ENCODE measurements around the gene SORCS2.
"Not testable (repeated sequence)": the region's sequence is repeated elsewhere in the genome, so short reads cannot be mapped to it uniquely, and the experiment has no call there.

The SORCS2 gene

GRCh38 chr4:7571701-7572100, 379.4 kb downstream of the SORCS2 start:
- TF ChIP-seq JUND (IDR thresholded peaks at IDR 0.05; ENCODE audit: low read depth): no peak
- DNase-seq (ENCODE audit: low read depth in 1 of 2, low spot score in 1 of 2): no peak
- in situ Hi-C loops (cut with HindIII; ENCODE audit: low pct_unique_long_range_greater_than_20kb, low sequenced_read_pairs): no loop called here

GRCh38 chr4:7572894-7573293, 380.6 kb downstream of the SORCS2 start:
- in situ Hi-C loops (cut with HindIII; ENCODE audit: low pct_unique_long_range_greater_than_20kb, low sequenced_read_pairs): no loop called here
- no peak for DNase-seq (ENCODE audit: low read depth in 1 of 2, low spot score in 1 of 2)
- no peak for TF ChIP-seq JUND (IDR thresholded peaks at IDR 0.05; ENCODE audit: low read depth)

- in situ Hi-C loops (cut with HindIII; ENCODE audit: low pct_unique_long_range_greater_than_20kb, low sequenced_read_pairs): no loop called here
- no peak for DNase-seq (ENCODE audit: low read depth in 1 of 2, low spot score in 1 of 2)
- no peak for TF ChIP-seq JUND (IDR thresholded peaks at IDR 0.05; ENCODE audit: low read depth)
Measured at GRCh38 chr4:7573576-7574091, 381.3 kb downstream of the SORCS2 start.

- no peak for DNase-seq (ENCODE audit: low read depth in 1 of 2, low spot score in 1 of 2)
- TF ChIP-seq JUND (IDR thresholded peaks at IDR 0.05; ENCODE audit: low read depth): no peak
- in situ Hi-C loops (cut with HindIII; ENCODE audit: low pct_unique_long_range_greater_than_20kb, low sequenced_read_pairs): no loop called here
Measured at GRCh38 chr4:7574287-7575014, 382.1 kb downstream of the SORCS2 start.

- TF ChIP-seq JUND (IDR thresholded peaks at IDR 0.05; ENCODE audit: low read depth): no peak
- DNase-seq (ENCODE audit: low read depth in 1 of 2, low spot score in 1 of 2): no peak
- in situ Hi-C loops (cut with HindIII; ENCODE audit: low pct_unique_long_range_greater_than_20kb, low sequenced_read_pairs): no loop called here
Measured at GRCh38 chr4:7575426-7575825, 383.1 kb downstream of the SORCS2 start.

GRCh38 chr4:7577361-7578039, 385.2 kb downstream of the SORCS2 start:
- DNase-seq (ENCODE audit: low read depth in 1 of 2, low spot score in 1 of 2); in situ Hi-C loops (cut with HindIII; ENCODE audit: low pct_unique_long_range_greater_than_20kb, low sequenced_read_pairs): not testable (repeated sequence)

GRCh38 chr4:7581477-7581876, 389.1 kb downstream of the SORCS2 start:
- in situ Hi-C loops (cut with HindIII; ENCODE audit: low pct_unique_long_range_greater_than_20kb, low sequenced_read_pairs): no loop called here
- TF ChIP-seq JUND (IDR thresholded peaks at IDR 0.05; ENCODE audit: low read depth): no peak
- peak; percentile 29 to 67 for DNase-seq (ENCODE audit: low read depth in 1 of 2, low spot score in 1 of 2)

GRCh38 chr4:7582313-7583097, 390.2 kb downstream of the SORCS2 start:
- DNase-seq (ENCODE audit: low read depth in 1 of 2, low spot score in 1 of 2): no peak
- no peak for TF ChIP-seq JUND (IDR thresholded peaks at IDR 0.05; ENCODE audit: low read depth)
- in situ Hi-C loops (cut with HindIII; ENCODE audit: low pct_unique_long_range_greater_than_20kb, low sequenced_read_pairs): no loop called here

- TF ChIP-seq JUND (IDR thresholded peaks at IDR 0.05; ENCODE audit: low read depth): no peak
- in situ Hi-C loops (cut with HindIII; ENCODE audit: low pct_unique_long_range_greater_than_20kb, low sequenced_read_pairs): no loop called here
Measured at GRCh38 chr4:7584098-7584497, 391.8 kb downstream of the SORCS2 start.

GRCh38 chr4:7584606-7585159, 392.3 kb downstream of the SORCS2 start:
- TF ChIP-seq JUND (IDR thresholded peaks at IDR 0.05; ENCODE audit: low read depth): no peak
- no peak for DNase-seq (ENCODE audit: low read depth in 1 of 2, low spot score in 1 of 2)
- in situ Hi-C loops (cut with HindIII; ENCODE audit: low pct_unique_long_range_greater_than_20kb, low sequenced_read_pairs): no loop called here

More at GRCh38 chr4:7584098-7584497, 391.8 kb downstream of the SORCS2 start:
- no peak for DNase-seq (ENCODE audit: low read depth in 1 of 2, low spot score in 1 of 2)

GRCh38 chr4:7585768-7586167, 393.4 kb downstream of the SORCS2 start:
- no peak for DNase-seq (ENCODE audit: low read depth in 1 of 2, low spot score in 1 of 2)
- no peak for TF ChIP-seq JUND (IDR thresholded peaks at IDR 0.05; ENCODE audit: low read depth)
- in situ Hi-C loops (cut with HindIII; ENCODE audit: low pct_unique_long_range_greater_than_20kb, low sequenced_read_pairs): no loop called here

All from T47D (cell line).